ENCODE results near the gene CCDC92. TPM values are rescaled to one million over a fixed set of nuclear protein-coding genes. Genes with fewer than 3 reads are reported as not detected.

The CCDC92 gene
- total RNA-seq, 1 donor from 2014 or later, result 4.8 TPM

GRCh38 chr12:123899368-123899767 is 73.3 kb downstream of the CCDC92 start:
- Histone ChIP-seq H3K27me3 (peaks cover 4% of the 10 kb centered on the region), H2AFZ (replicated peaks) (no peak overlapping the region), H3K9ac (no peak overlapping the region), H3K4me1 (peaks cover 15% of the 10 kb centered on the region), H3K4me2 (no peak overlapping the region), H3K27ac (no peak overlapping the region), H4K20me1 (ENCODE audit: low read depth) (no peaks in the 10 kb centered on the region), H3K9me3 (ENCODE audit: low read depth) (no peaks in the 10 kb centered on the region), H3K79me2 (ENCODE audit: low read depth) (no peaks in the 10 kb centered on the region), H3K36me3 (no peaks in the 10 kb centered on the region), H3K4me3 (no peak overlapping the region), H3F3A (ENCODE audit: low read depth) (peaks cover 7% of the 10 kb centered on the region)
- peaks cover 14% of the 10 kb centered on the region for H3K27me3 Mint-ChIP-seq (ENCODE audit: insufficient read depth, low read depth)
- peaks cover 19% of the 10 kb centered on the region for H3K4me1 Mint-ChIP-seq
- H3K4me3 Mint-ChIP-seq, result no peak overlapping the region
- TF ChIP-seq EZH2 (IDR thresholded peaks at IDR 0.05) (no peak), EZH2phosphoT487 (IDR thresholded peaks at IDR 0.05) (no peak), CTCF (IDR thresholded peaks at IDR 0.05) (no peak)
- no peaks in the 10 kb centered on the region for H3K36me3 Mint-ChIP-seq
- no peak for DNase-seq (ENCODE audit: low spot score)
- no peak overlapping the region for H3K27ac Mint-ChIP-seq
- no peaks in the 10 kb centered on the region for H3K9me3 Mint-ChIP-seq

GRCh38 chr12:123898673-123899072 is 74.0 kb downstream of the CCDC92 start:
- H3K4me3 Mint-ChIP-seq, result no peak overlapping the region
- no peak for DNase-seq (ENCODE audit: low spot score)
- H2AFZ ChIP-seq (replicated peaks), result no peak overlapping the region

GRCh38 chr12:123897221-123897620 is 75.4 kb downstream of the CCDC92 start:
- Histone ChIP-seq H2AFZ (replicated peaks) (no peak overlapping the region), H3K4me3 (no peak overlapping the region), H3K36me3 (no peaks in the 10 kb centered on the region), H3K4me1 (peaks cover 15% of the 10 kb centered on the region), H3K9ac (no peak overlapping the region), H3K79me2 (ENCODE audit: low read depth) (no peaks in the 10 kb centered on the region), H4K20me1 (ENCODE audit: low read depth) (no peaks in the 10 kb centered on the region), H3K27ac (no peak overlapping the region), H3K4me2 (no peak overlapping the region), H3K9me3 (ENCODE audit: low read depth) (no peaks in the 10 kb centered on the region), H3K27me3 (peaks cover 4% of the 10 kb centered on the region), H3F3A (ENCODE audit: low read depth) (peaks cover 7% of the 10 kb centered on the region)
- no peak for DNase-seq (ENCODE audit: low spot score)
- no peaks in the 10 kb centered on the region for H3K36me3 Mint-ChIP-seq
- peaks cover 15% of the 10 kb centered on the region for H3K4me1 Mint-ChIP-seq
- H3K9me3 Mint-ChIP-seq, result no peaks in the 10 kb centered on the region
- H3K27ac Mint-ChIP-seq, result no peak overlapping the region
- H3K27me3 Mint-ChIP-seq (ENCODE audit: insufficient read depth, low read depth), result peaks cover 7% of the 10 kb centered on the region
- no peak for TF ChIP-seq EZH2phosphoT487 (IDR thresholded peaks at IDR 0.05)
- no peak for TF ChIP-seq EZH2 (IDR thresholded peaks at IDR 0.05)
- no peak for TF ChIP-seq CTCF (IDR thresholded peaks at IDR 0.05)
- H3K4me3 Mint-ChIP-seq, result no peak overlapping the region

More at GRCh38 chr12:123898673-123899072, 74.0 kb downstream of the CCDC92 start:
- peaks cover 15% of the 10 kb centered on the region for H3K4me1 ChIP-seq
- Mint-ChIP-seq H3K4me1 (peaks cover 15% of the 10 kb centered on the region), H3K27ac (peak overlapping the region; percentile 64), H3K36me3 (no peaks in the 10 kb centered on the region), H3K9me3 (no peaks in the 10 kb centered on the region), H3K27me3 (ENCODE audit: insufficient read depth, low read depth) (peaks cover 11% of the 10 kb centered on the region)
- H3K4me2 ChIP-seq, result no peak overlapping the region
- TF ChIP-seq EZH2phosphoT487 (IDR thresholded peaks at IDR 0.05), result no peak
- TF ChIP-seq CTCF (IDR thresholded peaks at IDR 0.05), result no peak
- no peak for TF ChIP-seq EZH2 (IDR thresholded peaks at IDR 0.05)
- H3K4me3 ChIP-seq, result no peak overlapping the region
- H4K20me1 ChIP-seq (ENCODE audit: low read depth), result no peaks in the 10 kb centered on the region
- H3K27ac ChIP-seq, result no peak overlapping the region
- H3K9ac ChIP-seq, result no peak overlapping the region
- H3F3A ChIP-seq (ENCODE audit: low read depth), result peaks cover 7% of the 10 kb centered on the region
- H3K9me3 ChIP-seq (ENCODE audit: low read depth), result no peaks in the 10 kb centered on the region
- no peaks in the 10 kb centered on the region for H3K79me2 ChIP-seq (ENCODE audit: low read depth)
- H3K27me3 ChIP-seq, result peaks cover 4% of the 10 kb centered on the region
- H3K36me3 ChIP-seq, result no peaks in the 10 kb centered on the region
